ENCODE measurements around the gene ITGAD.

The ITGAD gene

DNA sequence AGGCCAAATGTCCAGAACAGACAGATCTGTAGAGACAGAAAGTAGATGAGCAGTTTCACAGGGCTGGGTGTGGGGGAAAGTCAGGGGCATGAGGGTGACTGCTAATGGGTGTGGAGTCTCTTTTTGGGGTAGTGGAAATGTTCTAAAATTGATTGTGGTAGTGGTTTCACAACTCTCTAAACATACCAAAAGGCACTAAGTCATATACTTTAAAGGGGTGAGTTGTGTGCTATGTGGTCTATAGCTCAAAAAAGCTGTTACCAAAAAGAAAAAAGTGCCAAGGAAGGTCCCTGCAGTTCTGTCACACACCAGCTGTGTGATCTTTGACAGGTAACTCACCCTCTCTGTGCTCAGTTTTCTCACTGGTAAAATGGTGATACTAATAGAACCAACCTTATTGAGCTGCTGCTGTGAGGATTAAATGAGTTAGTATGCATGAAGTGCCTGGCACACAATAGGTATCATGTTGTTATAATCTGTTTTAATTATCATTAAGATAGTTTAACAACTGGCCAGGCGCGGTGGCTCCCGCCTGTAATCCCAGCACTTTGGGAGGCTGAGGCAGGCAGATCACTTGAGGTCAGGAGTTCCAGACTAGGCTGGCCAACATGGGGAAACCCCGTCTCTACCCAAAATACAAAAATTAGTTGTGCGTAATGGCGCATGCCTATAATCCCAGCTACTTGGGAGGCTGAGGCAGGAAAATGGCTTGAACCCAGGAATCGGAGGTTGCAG is 27.8 kb upstream of the ITGAD start:
- no peak for DNase-seq (ENCODE audit: extremely low read depth in 1 of 2, low read depth in 1 of 2)

- no peak for DNase-seq (ENCODE audit: extremely low read depth in 1 of 2, low read depth in 1 of 2)
Observed at GRCh38 chr16:31367853-31368252, 25.3 kb upstream of the ITGAD start.

GRCh38 chr16:31371008-31371407 is 22.1 kb upstream of the ITGAD start:
- DNase-seq (ENCODE audit: extremely low read depth in 1 of 2, low read depth in 1 of 2), result no peak

- DNase-seq (ENCODE audit: extremely low read depth in 1 of 2, low read depth in 1 of 2), result no peak
Observed at GRCh38 chr16:31371619-31372484, 21.3 kb upstream of the ITGAD start.

- no peak for DNase-seq (ENCODE audit: extremely low read depth in 1 of 2, low read depth in 1 of 2)
Observed at GRCh38 chr16:31373235-31373634, 19.9 kb upstream of the ITGAD start.

DNA sequence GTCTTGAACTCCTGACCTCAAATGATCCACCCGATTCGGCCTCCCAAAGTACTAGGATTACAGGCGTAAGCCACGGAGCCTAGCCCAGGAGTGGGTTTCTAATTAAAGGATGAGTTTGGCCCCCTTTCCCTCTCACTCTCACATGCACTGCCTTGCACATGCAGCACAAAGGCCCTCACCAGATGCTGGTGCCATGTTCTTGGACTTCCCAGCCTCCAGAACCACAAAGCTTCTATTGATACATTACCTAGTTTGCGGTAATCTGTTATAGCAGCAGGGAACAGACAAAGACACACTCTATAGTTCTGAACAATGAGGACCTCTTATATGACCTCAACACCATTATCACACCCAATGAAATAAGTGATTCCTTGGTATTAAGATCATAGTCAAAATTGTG is 17.9 kb upstream of the ITGAD start:
- no peak for DNase-seq (ENCODE audit: extremely low read depth in 1 of 2, low read depth in 1 of 2)

GRCh38 chr16:31376705-31377104 is 16.4 kb upstream of the ITGAD start:
- DNase-seq (ENCODE audit: extremely low read depth in 1 of 2, low read depth in 1 of 2), result no peak

GRCh38 chr16:31377210-31377903 is 15.8 kb upstream of the ITGAD start:
- no peak for DNase-seq (ENCODE audit: extremely low read depth in 1 of 2, low read depth in 1 of 2)

DNA sequence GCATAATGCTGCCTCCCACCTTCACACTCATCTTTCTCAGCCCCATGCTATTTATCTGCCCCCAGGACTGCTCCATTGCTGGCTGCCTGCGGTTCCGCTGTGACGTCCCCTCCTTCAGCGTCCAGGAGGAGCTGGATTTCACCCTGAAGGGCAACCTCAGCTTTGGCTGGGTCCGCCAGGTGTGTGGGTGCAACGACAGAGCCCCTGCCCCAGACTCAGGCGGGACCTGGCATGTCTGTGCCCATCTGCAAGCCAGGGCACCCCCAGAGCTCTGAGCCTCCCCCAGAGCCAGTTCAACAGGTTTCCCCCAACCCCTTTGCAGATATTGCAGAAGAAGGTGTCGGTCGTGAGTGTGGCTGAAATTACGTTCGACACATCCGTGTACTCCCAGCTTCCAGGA is 12.9 kb upstream of the ITGAD start:
- no peak for DNase-seq (ENCODE audit: extremely low read depth in 1 of 2, low read depth in 1 of 2)

- DNase-seq (ENCODE audit: extremely low read depth in 1 of 2, low read depth in 1 of 2), result peak; percentile 41 to 45
Observed at GRCh38 chr16:31382485-31383161, 10.5 kb upstream of the ITGAD start.

DNA sequence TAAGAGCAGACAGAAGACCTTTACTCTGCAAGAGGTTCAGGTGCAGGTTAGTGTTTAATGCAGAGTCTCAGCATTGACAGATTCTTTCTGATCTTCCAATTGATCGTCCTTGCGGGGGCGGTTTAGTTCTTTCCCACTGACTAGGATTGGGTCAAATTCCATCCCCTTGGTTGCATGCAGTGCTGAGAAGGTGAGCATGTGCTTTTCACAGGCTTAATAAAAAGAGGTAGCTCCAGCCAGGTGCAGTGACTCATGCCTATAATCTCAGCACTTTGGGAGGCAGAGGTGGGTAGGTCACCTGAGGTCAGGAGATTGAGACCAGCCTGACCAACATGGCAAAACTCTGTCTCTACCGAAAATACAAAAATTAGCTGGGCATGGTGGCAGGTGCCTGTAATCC is 7.5 kb upstream of the ITGAD start:
- no peak for DNase-seq (ENCODE audit: extremely low read depth in 1 of 2, low read depth in 1 of 2)

DNA sequence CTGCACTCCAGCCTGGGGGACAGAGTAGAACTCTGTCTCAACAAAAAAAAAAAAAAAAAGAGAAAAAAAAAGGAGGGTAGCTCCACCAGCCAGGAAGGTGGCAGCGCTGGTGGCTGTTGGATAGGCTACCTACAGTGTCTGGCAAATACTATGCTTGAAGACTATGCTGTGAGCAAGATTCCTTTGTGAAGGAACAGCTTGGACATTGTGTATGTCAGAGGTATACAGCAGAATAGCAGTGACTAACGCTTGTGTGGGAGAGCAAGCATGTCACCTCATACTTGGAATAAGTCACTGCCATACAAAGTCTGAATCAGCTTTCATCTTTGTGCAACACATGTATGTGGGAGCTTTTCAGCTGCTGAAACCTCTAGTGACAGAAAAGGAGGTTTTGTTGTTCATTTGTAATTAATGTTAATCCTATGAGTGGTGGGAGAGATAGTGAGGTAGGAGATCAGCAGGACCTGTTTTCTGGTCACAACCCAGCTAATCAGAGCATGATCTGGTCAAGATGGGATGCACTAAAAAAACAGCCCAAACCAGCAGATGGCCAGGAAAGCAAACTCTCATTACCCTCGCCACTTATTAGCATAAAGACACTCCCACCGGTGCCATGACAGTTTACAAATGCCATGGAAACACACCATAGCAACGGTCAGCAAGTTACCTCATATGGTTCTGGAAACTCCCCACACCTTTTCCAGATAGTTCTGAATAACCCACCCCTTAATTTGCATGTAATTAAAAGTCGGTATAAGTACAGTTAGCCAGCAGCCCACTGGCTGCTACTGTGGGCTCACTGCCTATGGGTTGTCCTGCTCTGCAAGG is 6.8 kb upstream of the ITGAD start:
- peak in 1 of 2 donors; percentile 40 for DNase-seq (ENCODE audit: extremely low read depth in 1 of 2, low read depth in 1 of 2)

DNA sequence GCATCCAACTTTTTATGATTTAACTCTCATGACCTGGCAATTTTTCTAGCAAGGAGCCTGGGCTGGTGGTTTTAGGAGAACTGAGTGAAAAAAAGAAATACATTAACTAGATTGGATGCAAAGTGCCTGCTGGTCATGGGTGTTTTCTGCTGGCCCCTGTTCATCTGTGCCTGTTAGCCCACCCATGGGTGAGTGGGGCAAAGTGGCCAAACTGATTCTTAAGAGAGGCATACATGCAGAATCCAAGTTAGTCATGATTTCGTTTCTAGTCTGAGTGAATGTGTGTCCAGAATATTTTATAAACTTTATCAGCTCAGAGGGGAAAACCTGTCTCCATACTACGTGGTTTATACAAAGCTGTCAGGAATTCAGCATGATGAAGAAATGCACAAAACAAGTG is 4.6 kb upstream of the ITGAD start:
- DNase-seq (ENCODE audit: extremely low read depth in 1 of 2, low read depth in 1 of 2), result no peak

GRCh38 chr16:31390504-31391041 is 2.6 kb upstream of the ITGAD start:
- DNase-seq (ENCODE audit: extremely low read depth in 1 of 2, low read depth in 1 of 2), result no peak

- DNase-seq (ENCODE audit: extremely low read depth in 1 of 2, low read depth in 1 of 2), result no peak
Observed at GRCh38 chr16:31395647-31396046, 2.5 kb downstream of the ITGAD start.

GRCh38 chr16:31397096-31397660 is 4.0 kb downstream of the ITGAD start:
- no peak for DNase-seq (ENCODE audit: extremely low read depth in 1 of 2, low read depth in 1 of 2)

DNA sequence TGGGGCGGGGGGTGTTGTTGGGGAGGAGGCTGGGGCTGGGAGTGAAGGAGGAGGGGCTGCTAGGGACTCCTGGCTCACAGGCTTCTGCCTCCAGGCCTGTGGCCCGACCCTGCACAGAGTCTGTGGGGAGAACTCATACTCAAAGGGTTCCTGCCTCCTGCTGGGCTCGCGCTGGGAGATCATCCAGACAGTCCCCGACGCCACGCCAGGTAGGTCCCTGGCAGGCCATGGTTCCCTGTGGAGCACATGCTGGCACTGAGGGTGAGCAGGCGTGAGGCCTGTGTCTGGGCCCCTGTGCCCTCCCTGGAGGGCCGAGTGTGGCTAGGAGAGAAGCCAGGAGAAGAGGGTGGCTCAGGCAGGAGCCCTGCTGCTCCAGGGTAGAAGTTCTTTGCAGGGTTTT is 4.6 kb downstream of the ITGAD start:
- DNase-seq (ENCODE audit: extremely low read depth in 1 of 2, low read depth in 1 of 2), result no peak

- no peak for DNase-seq (ENCODE audit: extremely low read depth in 1 of 2, low read depth in 1 of 2)
Observed at GRCh38 chr16:31400191-31400590, 7.1 kb downstream of the ITGAD start.

DNA sequence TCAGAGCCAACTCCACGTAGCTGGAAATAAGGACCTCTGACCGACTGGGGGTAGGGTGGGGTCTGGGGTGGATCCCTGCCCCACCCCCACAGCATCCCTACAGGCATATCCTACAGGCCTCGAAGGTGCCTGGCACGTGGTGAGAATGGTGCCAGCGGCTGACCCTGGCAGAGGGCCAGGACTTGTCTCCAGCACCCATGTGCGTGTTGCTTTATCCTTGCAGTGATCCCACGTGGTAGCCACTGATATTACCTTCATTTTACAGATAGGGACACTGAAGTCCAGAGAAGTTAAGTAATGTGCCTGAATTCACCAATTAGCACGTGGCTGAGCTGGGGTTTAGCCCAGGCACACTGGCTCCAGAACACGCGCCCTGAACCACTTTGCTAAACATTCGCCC is 8.3 kb downstream of the ITGAD start:
- DNase-seq (ENCODE audit: extremely low read depth in 1 of 2, low read depth in 1 of 2), result no peak

GRCh38 chr16:31402687-31403086 is 9.6 kb downstream of the ITGAD start:
- no peak for DNase-seq (ENCODE audit: extremely low read depth in 1 of 2, low read depth in 1 of 2)

All from stimulated activated CD8-positive, alpha-beta memory T cell treated with anti-CD3 and anti-CD28 coated beads, Interleukin-7, amount 100 ng/mL, for 48 hours (primary cell).